ENCODE data around the gene DNAJC17. TPM values are rescaled to one million over a fixed set of nuclear protein-coding genes. Genes with fewer than 3 reads are reported as not detected.

Gene DNAJC17
- total and polyA plus RNA-seq, 2 of the 13 experiments (the other 11 are each of a cell fraction or from before 2014, with no cell fraction given): 22.2 to 26.5 TPM

DNA sequence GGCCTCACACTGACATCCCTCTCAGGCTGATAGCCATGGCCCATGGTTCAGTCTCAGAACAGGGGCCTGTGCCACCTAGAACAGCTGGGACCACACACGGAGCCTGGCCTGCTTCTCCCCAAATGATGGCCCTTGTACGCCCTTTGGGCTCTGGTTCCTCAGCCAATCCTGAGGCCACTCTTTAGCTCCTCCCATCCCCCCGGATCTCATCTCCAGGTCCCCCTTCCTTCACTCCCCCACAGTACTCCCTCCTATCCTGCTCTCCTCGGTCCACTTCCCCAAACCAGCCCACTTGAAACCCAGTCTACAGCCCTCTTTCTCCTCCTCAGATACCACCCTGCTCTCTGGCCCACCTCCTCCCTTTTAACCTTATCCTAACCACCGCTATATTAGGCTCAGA, 18.2 kb downstream of the DNAJC17 start:
- H4K20me1 ChIP-seq (ENCODE audit: insufficient read depth, low read length): no peaks in the 10 kb centered on the region
- no peak for DNase-seq (ENCODE audit: low spot score)
- CTCF ChIA-PET (ENCODE audit: low intra/inter-chr PET ratio, low total read pairs): no interaction called here
- H3K27me3 ChIP-seq (ENCODE audit: control insufficient read depth in 1 of 2, insufficient read depth in 2 of 2, low read length in 2 of 2): no peaks in the 10 kb centered on the region
- no peak for TF ChIP-seq ZNF75D (CRISPR knock-in tag; IDR thresholded peaks at IDR 0.05; ENCODE audit: borderline replicate concordance)
- TF ChIP-seq RBM22 (optimal IDR thresholded peaks at IDR 0.05; ENCODE audit: low read length): no peak
- no peak for TF ChIP-seq SOX6 (IDR thresholded peaks at IDR 0.05)
- TF ChIP-seq SOX6 (CRISPR knock-in tag; IDR thresholded peaks at IDR 0.05): no peak
- TF ChIP-seq, protein P1, sequence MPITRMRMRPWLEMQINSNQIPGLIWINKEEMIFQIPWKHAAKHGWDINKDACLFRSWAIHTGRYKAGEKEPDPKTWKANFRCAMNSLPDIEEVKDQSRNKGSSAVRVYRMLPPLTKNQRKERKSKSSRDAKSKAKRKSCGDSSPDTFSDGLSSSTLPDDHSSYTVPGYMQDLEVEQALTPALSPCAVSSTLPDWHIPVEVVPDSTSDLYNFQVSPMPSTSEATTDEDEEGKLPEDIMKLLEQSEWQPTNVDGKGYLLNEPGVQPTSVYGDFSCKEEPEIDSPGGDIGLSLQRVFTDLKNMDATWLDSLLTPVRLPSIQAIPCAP (CRISPR knock-in tag; IDR thresholded peaks at IDR 0.05; ENCODE audit: low read depth): no peak
- TF ChIP-seq SALL1 (CRISPR knock-in tag; IDR thresholded peaks at IDR 0.05): no peak
- TF ChIP-seq SOX5 (CRISPR knock-in tag; IDR thresholded peaks at IDR 0.05; ENCODE audit: borderline replicate concordance): no peak
- no peak for TF ChIP-seq ZNF501 (CRISPR knock-in tag; IDR thresholded peaks at IDR 0.05)
- TF ChIP-seq MTA1 (CRISPR knock-in tag; IDR thresholded peaks at IDR 0.05; ENCODE audit: borderline replicate concordance): no peak
- TF ChIP-seq TEAD3 (CRISPR knock-in tag; optimal IDR thresholded peaks at IDR 0.05; ENCODE audit: borderline replicate concordance): no peak
- no peak for TF ChIP-seq ZBTB8A (CRISPR knock-in tag; IDR thresholded peaks at IDR 0.05; ENCODE audit: borderline replicate concordance, low read depth)
- TF ChIP-seq, protein P2, sequence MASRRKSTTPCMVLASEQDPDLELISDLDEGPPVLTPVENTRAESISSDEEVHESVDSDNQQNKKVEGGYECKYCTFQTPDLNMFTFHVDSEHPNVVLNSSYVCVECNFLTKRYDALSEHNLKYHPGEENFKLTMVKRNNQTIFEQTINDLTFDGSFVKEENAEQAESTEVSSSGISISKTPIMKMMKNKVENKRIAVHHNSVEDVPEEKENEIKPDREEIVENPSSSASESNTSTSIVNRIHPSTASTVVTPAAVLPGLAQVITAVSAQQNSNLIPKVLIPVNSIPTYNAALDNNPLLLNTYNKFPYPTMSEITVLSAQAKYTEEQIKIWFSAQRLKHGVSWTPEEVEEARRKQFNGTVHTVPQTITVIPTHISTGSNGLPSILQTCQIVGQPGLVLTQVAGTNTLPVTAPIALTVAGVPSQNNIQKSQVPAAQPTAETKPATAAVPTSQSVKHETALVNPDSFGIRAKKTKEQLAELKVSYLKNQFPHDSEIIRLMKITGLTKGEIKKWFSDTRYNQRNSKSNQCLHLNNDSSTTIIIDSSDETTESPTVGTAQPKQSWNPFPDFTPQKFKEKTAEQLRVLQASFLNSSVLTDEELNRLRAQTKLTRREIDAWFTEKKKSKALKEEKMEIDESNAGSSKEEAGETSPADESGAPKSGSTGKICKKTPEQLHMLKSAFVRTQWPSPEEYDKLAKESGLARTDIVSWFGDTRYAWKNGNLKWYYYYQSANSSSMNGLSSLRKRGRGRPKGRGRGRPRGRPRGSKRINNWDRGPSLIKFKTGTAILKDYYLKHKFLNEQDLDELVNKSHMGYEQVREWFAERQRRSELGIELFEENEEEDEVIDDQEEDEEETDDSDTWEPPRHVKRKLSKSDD (CRISPR knock-in tag; IDR thresholded peaks at IDR 0.05; ENCODE audit: low read depth): no peak
- TF ChIP-seq, protein P3, sequence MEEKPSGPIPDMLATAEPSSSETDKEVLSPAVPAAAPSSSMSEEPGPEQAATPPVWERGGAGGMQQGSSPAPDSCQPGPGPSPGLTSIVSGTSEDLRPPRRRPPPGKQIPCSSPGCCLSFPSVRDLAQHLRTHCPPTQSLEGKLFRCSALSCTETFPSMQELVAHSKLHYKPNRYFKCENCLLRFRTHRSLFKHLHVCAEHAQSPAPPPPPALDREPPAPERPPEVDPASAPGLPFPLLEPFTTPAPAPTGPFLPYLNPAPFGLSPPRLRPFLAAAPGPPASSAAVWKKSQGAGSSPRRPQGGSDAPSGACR (CRISPR knock-in tag; IDR thresholded peaks at IDR 0.05): no peak
- no peak for TF ChIP-seq ZNF180 (CRISPR knock-in tag; IDR thresholded peaks at IDR 0.05; ENCODE audit: borderline replicate concordance, low read depth)
- peaks cover 18% of the 10 kb centered on the region for H3K79me2 ChIP-seq (ENCODE audit: insufficient read depth, low read length)
- H3K4me2 ChIP-seq (ENCODE audit: low read depth, low read length): no peak overlapping the region
- peaks cover 55% of the 10 kb centered on the region for H3K4me1 ChIP-seq (ENCODE audit: insufficient read depth, low read length)
- no peak overlapping the region for H3K27ac ChIP-seq (ENCODE audit: extremely low read length, insufficient read depth, low read length)
- in situ Hi-C loops (cut with HindIII; ENCODE audit: extremely low pct_ligation_motif_present, low pct_unique_long_range_greater_than_20kb) (no loop called here), intact Hi-C loops (cut with micrococcal nuclease; ENCODE audit: unreplicated experiment) (no loop called here)
- H3K9me3 ChIP-seq (ENCODE audit: low read length): no peaks in the 10 kb centered on the region
- 97% methylated on average over 5 of the region's 5 CpGs for WGBS (ENCODE audit: low lambda C conversion rate)
- no peak overlapping the region for H3K9ac ChIP-seq (ENCODE audit: insufficient read depth, low read depth, low read length)
- BruUV-seq (replicated peaks): no TSS peak
- H2AFZ ChIP-seq (ENCODE audit: low read length): no peak overlapping the region
- POLR2A ChIA-PET: no interaction called here
- 0 out of 5 replicates have a peak, but pooled peaks cover 0 to 4% of the 10 kb centered on the region in 2 experiments for H3K36me3 ChIP-seq (replicated peaks in 1 of 2; ENCODE audit: control insufficient read depth in 1 of 2, insufficient read depth in 2 of 2, low read length in 2 of 2)
- ATAC-seq: no peak
- no peak overlapping the region for H3K4me3 ChIP-seq (replicated peaks in 1 of 3; ENCODE audit: insufficient read depth in 1 of 3, low read depth in 2 of 3, low read length in 3 of 3)
- FAIRE-seq: no peak

Measured in HepG2 (cell line).